Left ventricle myocardium inferior (tissue), 1 donor: ENCODE measurements around the gene PTPRN2. TPM values are rescaled to one million over a fixed set of nuclear protein-coding genes. Genes with fewer than 3 reads are reported as not detected.
A peak's percentile ranks its signal among the peaks of the same experiment; 100 is the strongest.

Experiments used
- DNase-seq: peaks from one replicate; pipeline ENCODE4 v3.0.0-alpha.2; 2020
- H3K27ac ChIP-seq: fragments of 200-600 bp; replicated peaks from 2 replicates; pipeline ENCODE4 v1.8.0; 2021
- H3K27me3 ChIP-seq: fragments of 200-600 bp; 2 replicates; pipeline ENCODE4 v1.8.0; 2021; ENCODE audit warnings: low read depth
- H3K36me3 ChIP-seq: fragments of 200-600 bp; 2 replicates; pipeline ENCODE4 v1.8.0; 2021
- H3K4me1 ChIP-seq: fragments of 200-600 bp; 2 replicates; pipeline ENCODE4 v1.8.0; 2021
- H3K4me3 ChIP-seq: fragments of 200-600 bp; 2 replicates; pipeline ENCODE4 v1.8.0; 2021; ENCODE audit warnings: mild to moderate bottlenecking, moderate library complexity
- H3K9me3 ChIP-seq: fragments of 200-600 bp; replicated peaks from 2 replicates; pipeline ENCODE4 v1.8.0; 2021
- intact Hi-C: fragments of 100-400 bp; cut with micrococcal nuclease; formaldehyde crosslinking; loops from one replicate; pipeline ENCODE4 v1.11.0; 2022
- total RNA-seq: library from RNA; stranded (reverse); fragmentation: NEBNext Ultra II Directional; extraction: Animal tissue kit (Norgen Biotek cat#: 25700); gene quantifications from one replicate; pipeline ENCODE4 v1.2.1, GENCODE V29; 2021
- TF ChIP-seq, protein P1 (sequence below): fragments of 200-600 bp; IDR thresholded peaks from 2 replicates; pipeline ENCODE4 v1.8.0; 2021; ENCODE audit warnings: antibody characterized with exemption, mild to moderate bottlenecking, borderline replicate concordance
- donor health status: DM: no; HTN: yes; CAD: no; lungs with severe emphysema.

Gene PTPRN2
- total RNA-seq, 1 donor from 2014 or later, result 1.3 TPM

DNA sequence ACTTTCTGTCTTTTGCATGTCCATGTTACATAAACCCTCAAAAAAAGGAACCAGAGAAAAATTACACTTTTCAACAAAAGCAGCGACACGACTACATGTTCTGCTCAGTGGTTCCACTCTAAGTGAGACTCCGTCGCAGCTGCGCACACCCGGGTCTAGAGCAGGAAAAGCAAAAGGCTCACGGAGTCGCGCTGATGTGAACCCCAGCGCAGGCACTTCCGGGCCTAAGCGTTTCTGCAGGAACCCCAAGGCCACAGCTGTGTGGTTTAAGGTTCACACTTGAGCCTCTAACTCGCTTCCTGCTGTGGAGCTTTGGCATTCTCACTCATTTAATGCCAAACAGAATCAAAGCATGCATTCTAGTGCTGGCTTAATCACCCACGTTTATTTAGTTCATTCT lies 1010.6 kb downstream of the PTPRN2 start:
- no peaks in the 10 kb centered on the region for H3K9me3 ChIP-seq
- H3K36me3 ChIP-seq, result no peaks in the 10 kb centered on the region
- no peak for DNase-seq
- H3K4me3 ChIP-seq, result no peak overlapping the region
- peaks cover 61% of the 10 kb centered on the region for H3K27me3 ChIP-seq
- TF ChIP-seq, protein P1, sequence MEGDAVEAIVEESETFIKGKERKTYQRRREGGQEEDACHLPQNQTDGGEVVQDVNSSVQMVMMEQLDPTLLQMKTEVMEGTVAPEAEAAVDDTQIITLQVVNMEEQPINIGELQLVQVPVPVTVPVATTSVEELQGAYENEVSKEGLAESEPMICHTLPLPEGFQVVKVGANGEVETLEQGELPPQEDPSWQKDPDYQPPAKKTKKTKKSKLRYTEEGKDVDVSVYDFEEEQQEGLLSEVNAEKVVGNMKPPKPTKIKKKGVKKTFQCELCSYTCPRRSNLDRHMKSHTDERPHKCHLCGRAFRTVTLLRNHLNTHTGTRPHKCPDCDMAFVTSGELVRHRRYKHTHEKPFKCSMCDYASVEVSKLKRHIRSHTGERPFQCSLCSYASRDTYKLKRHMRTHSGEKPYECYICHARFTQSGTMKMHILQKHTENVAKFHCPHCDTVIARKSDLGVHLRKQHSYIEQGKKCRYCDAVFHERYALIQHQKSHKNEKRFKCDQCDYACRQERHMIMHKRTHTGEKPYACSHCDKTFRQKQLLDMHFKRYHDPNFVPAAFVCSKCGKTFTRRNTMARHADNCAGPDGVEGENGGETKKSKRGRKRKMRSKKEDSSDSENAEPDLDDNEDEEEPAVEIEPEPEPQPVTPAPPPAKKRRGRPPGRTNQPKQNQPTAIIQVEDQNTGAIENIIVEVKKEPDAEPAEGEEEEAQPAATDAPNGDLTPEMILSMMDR, result no peak
- intact Hi-C loops, result no loop called here
- no peak overlapping the region for H3K27ac ChIP-seq
- H3K4me1 ChIP-seq, result no peaks in the 10 kb centered on the region

DNA sequence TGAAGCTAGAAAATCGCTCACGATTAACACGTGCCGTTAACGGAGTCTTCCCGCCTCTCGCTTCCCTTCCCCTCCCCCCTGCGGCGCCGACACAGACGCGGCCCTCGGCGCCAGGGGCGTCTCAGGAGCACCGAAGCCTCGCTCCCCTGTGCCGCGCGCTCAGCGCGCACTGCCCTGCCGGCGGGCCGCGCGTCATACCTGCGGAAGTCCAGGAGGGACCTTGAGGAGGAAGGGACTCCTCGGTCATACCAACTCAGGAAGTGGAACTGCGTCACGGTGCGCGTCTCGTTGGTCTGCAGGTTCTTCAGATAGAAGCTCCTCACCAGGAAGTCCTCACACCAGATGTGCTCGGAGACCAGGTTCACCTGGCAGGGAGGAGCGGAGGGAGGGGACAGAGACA lies 1011.2 kb downstream of the PTPRN2 start:
- intact Hi-C loops, result no loop called here
- H3K4me1 ChIP-seq, result no peaks in the 10 kb centered on the region
- peaks cover 55% of the 10 kb centered on the region for H3K27me3 ChIP-seq
- no peaks in the 10 kb centered on the region for H3K36me3 ChIP-seq
- TF ChIP-seq, protein P1, result no peak
- DNase-seq, result no peak
- H3K4me3 ChIP-seq, result peak overlapping the region; percentile 34
- H3K9me3 ChIP-seq, result no peaks in the 10 kb centered on the region
- no peak overlapping the region for H3K27ac ChIP-seq

DNA sequence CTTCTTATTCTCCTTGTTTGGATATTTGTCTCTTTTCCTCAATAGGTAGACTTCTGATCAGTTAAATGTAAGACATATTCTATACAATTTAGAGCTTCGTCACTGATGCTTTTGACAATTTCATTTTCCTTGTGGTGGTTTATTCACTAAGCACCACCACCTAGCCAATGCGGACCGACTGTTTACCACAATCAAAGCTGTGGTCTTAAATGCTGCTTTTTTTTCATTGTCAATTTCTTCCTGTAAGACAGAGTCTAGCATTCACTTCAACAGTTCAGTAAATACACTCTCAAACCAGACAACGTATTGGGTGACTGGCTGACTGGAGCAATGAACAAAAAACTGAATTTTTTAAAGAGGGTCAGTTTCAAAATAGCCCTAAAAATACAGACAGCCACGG lies 1011.8 kb downstream of the PTPRN2 start:
- H3K4me3 ChIP-seq, result no peak overlapping the region

DNA sequence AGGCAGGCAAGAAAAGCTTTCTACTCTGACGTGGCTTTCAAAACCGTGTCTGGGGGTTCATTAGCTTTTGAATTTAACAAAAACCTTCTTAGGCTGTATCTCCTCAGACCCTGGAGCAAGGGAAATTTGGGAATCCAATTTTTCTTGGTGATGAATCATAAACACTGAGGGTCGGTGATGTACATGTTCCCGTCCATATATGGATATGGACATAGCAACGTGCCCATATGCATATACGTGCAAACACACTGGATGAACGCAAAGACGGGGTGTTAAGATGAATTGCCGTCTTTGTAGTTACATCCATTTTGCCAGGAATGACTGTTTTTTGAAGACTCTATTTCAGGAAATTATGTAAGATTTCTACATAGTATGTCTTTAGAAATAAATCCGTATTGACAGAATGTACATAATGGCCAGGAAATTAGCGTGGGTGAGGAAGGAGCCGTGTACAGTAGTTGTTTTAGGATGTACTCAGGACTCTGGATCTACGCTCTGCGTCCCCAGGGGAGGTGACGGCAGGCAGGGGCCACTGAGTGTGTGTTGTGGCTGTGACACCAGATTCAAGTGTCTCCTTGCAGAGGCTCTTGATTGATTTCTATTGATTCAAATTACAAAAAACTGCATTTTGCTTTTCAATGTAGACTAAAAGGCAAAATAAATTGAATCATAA lies 1012.6 kb downstream of the PTPRN2 start:
- no peak for DNase-seq
- Histone ChIP-seq H3K4me1 (peaks cover under 1% of the 10 kb centered on the region), H3K27ac (no peak overlapping the region), H3K9me3 (no peaks in the 10 kb centered on the region), H3K27me3 (peaks cover 58% of the 10 kb centered on the region), H3K36me3 (no peaks in the 10 kb centered on the region), H3K4me3 (no peak overlapping the region)
- intact Hi-C loops, result no loop called here
- TF ChIP-seq, protein P1, result no peak

More for the DNA sequence above, 1011.8 kb downstream of the PTPRN2 start:
- H3K27me3 ChIP-seq, result peaks cover 52% of the 10 kb centered on the region
- DNase-seq, result no peak
- no peaks in the 10 kb centered on the region for H3K4me1 ChIP-seq
- H3K27ac ChIP-seq, result no peak overlapping the region
- H3K9me3 ChIP-seq, result no peaks in the 10 kb centered on the region
- intact Hi-C loops, result no loop called here
- TF ChIP-seq, protein P1, result no peak
- H3K36me3 ChIP-seq, result no peaks in the 10 kb centered on the region

DNA sequence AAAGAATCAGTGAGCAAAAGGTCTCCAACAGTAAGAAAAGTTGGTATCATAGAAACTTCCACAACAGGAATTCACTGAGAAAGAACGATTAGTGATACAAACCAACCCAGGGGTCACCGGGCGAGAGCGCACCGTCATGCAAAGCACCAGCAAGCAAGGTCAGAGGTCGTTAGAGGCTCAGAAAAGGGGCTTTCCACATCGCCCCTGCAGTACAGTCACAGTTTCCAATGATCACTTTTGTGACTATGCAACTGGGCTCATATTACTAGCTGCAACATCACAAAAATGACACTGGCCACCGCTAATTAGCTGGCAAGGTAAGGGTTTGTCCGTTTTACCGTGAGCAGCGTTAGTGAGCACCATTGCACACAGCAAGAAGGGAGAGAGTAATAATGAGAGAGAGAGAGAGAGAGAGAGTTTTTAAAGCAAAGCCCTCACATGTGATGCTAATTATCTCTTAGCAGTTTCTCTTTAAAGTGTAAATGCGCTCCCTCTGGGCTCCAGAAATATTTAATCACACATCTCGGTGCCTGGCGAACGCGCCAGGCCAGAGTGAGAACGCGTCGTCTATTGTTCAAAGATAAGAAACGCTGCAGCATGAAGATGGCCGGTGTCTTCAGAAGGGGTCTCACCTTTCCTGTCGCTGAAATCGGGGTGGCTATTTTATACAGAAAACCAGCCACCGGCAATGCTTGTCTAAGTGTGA lies 1013.4 kb downstream of the PTPRN2 start:
- Histone ChIP-seq H3K4me3 (no peak overlapping the region), H3K9me3 (no peaks in the 10 kb centered on the region), H3K36me3 (no peaks in the 10 kb centered on the region), H3K27me3 (peaks cover 66% of the 10 kb centered on the region), H3K27ac (no peak overlapping the region), H3K4me1 (peaks cover 8% of the 10 kb centered on the region)
- intact Hi-C loops, result no loop called here
- no peak for DNase-seq
- TF ChIP-seq, protein P1, result no peak
